Hepatocyte (in vitro differentiated cells): ENCODE data around the gene IKBKG.

ENCODE experiments used
- EZH2phosphoT487 ChIP-seq: fragments of 200-600 bp; sonication (generic); IDR thresholded peaks from one replicate; pipeline ENCODE4 v1.6.1; 2018; ENCODE audit warnings: antibody characterized with exemption, mild to moderate bottlenecking, low read depth, moderate library complexity; ENCODE audit not compliant: unreplicated experiment, severe bottlenecking
- TF ChIP-seq, protein P1 (sequence below): fragments of 200-600 bp; sonication (generic); IDR thresholded peaks from 2 replicates; pipeline ENCODE4 v1.5.1; 2016; ENCODE audit warnings: antibody characterized with exemption, mild to moderate bottlenecking; ENCODE audit not compliant: poor library complexity

DNA sequence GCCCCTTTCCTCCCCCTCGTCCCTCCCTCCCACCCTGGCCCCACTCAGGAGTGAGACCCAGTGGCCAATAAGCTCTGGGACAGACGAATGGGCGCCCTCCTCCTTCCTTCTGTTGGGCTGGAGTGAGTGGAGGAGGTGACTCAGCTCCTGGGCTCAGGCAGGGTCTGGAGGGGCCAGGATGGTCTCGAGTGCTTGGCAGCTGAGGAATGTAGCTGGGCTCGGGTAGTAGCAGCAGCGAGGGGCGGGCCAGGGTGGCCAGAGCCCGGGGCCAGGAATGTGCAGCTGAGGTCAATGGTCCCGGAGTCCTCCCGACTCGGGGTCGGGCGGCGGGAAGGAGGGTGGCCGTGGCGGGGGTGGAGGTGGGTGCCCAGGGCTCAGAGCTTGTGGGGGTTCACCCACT, 15.8 kb upstream of the IKBKG start:
- TF ChIP-seq EZH2phosphoT487: no peak
- TF ChIP-seq, protein P1, sequence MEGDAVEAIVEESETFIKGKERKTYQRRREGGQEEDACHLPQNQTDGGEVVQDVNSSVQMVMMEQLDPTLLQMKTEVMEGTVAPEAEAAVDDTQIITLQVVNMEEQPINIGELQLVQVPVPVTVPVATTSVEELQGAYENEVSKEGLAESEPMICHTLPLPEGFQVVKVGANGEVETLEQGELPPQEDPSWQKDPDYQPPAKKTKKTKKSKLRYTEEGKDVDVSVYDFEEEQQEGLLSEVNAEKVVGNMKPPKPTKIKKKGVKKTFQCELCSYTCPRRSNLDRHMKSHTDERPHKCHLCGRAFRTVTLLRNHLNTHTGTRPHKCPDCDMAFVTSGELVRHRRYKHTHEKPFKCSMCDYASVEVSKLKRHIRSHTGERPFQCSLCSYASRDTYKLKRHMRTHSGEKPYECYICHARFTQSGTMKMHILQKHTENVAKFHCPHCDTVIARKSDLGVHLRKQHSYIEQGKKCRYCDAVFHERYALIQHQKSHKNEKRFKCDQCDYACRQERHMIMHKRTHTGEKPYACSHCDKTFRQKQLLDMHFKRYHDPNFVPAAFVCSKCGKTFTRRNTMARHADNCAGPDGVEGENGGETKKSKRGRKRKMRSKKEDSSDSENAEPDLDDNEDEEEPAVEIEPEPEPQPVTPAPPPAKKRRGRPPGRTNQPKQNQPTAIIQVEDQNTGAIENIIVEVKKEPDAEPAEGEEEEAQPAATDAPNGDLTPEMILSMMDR: no peak
